CD14-positive monocyte (primary cell): ENCODE results near the gene PKD2L1. TPM values are rescaled to one million over a fixed set of nuclear protein-coding genes. Genes with fewer than 3 reads are reported as not detected.
A peak's percentile ranks its signal among the peaks of the same experiment; 100 is the strongest.

Source experiments
- DNase-seq, 3 donors: peaks; one replicate each; pipeline ENCODE4 v3.0.0-alpha.2; 2011 to 2022
- H2AFZ ChIP-seq: 2 replicates; pipeline ENCODE4 v1.6.0; 2012; ENCODE audit warnings: mild to moderate bottlenecking, low read depth, low read length, inconsistent platforms; ENCODE audit not compliant: insufficient read depth, poor library complexity, severe bottlenecking
- H3K27ac ChIP-seq, 2 donors: 1 replicate in 1 of 2; 2 replicates in 1 of 2; pipeline ENCODE4 v1.5.1; 2012 to 2013; ENCODE audit warnings: low read length in 2 of 2, control low read depth in 1 of 2, inconsistent platforms in 1 of 2, low read depth in 1 of 2, mild to moderate bottlenecking in 1 of 2
- H3K27me3 ChIP-seq, 2 donors: one replicate each; pipeline versions ENCODE4 v1.6.0 to v1.6.1; 2011 to 2013; ENCODE audit warnings: low read length in 2 of 2; ENCODE audit not compliant: control insufficient read depth in 2 of 2, insufficient read depth in 2 of 2
- H3K36me3 ChIP-seq, 2 donors: replicated peaks in 1 of 2; 1 replicate in 1 of 2; 2 replicates in 1 of 2; pipeline versions ENCODE4 v1.5.1 to v1.6.1; 2012 to 2013; ENCODE audit warnings: low read length in 2 of 2, control low read depth in 1 of 2, inconsistent platforms in 1 of 2, mild to moderate bottlenecking in 1 of 2; ENCODE audit not compliant: insufficient read depth in 2 of 2, control insufficient read depth in 1 of 2
- H3K4me1 ChIP-seq, 2 donors: 1 replicate in 1 of 2; 2 replicates in 1 of 2; pipeline versions ENCODE4 v1.5.1 to v1.6.1; 2012 to 2013; ENCODE audit warnings: low read length in 2 of 2, control low read depth in 1 of 2, inconsistent platforms in 1 of 2, mild to moderate bottlenecking in 1 of 2, moderate library complexity in 1 of 2; ENCODE audit not compliant: insufficient read depth in 2 of 2, control insufficient read depth in 1 of 2
- H3K4me2 ChIP-seq: replicated peaks from 2 replicates; pipeline ENCODE3; 2012; ENCODE audit warnings: low read length, moderate library complexity, mild to moderate bottlenecking; ENCODE audit not compliant: poor library complexity, severe bottlenecking; ENCODE audit errors: extremely low read depth
- H3K4me3 ChIP-seq, 3 experiments: fragments of 200-600 bp in 1 of 3; sonication (generic) in 1 of 3; replicated peaks in 1 of 3; 1 replicate in 2 of 3; 2 replicates in 1 of 3; pipeline ENCODE4 v1.5.1; 2011 to 2013; ENCODE audit warnings: low read length in 3 of 3, mild to moderate bottlenecking in 3 of 3, control low read depth in 2 of 3, low read depth in 2 of 3, inconsistent platforms in 1 of 3, moderate library complexity in 1 of 3
- H3K79me2 ChIP-seq: 2 replicates; pipeline ENCODE4 v1.6.0; 2012; ENCODE audit warnings: mild to moderate bottlenecking, control low read depth, inconsistent platforms, low read length, moderate library complexity; ENCODE audit not compliant: insufficient read depth
- H3K9ac ChIP-seq: 2 replicates; pipeline ENCODE4 v1.6.0; 2017; ENCODE audit warnings: low read length, mild to moderate bottlenecking; ENCODE audit not compliant: insufficient read depth, poor library complexity, severe bottlenecking
- H3K9me3 ChIP-seq, 2 donors: replicated peaks in 1 of 2; 1 replicate in 1 of 2; 2 replicates in 1 of 2; pipeline versions ENCODE4 v1.5.1 to v1.6.1; 2012 to 2013; ENCODE audit warnings: low read length in 2 of 2, control low read depth in 1 of 2; ENCODE audit not compliant: control insufficient read depth in 1 of 2, insufficient read depth in 1 of 2
- H4K20me1 ChIP-seq: 2 replicates; pipeline ENCODE4 v1.6.0; 2012; ENCODE audit warnings: mild to moderate bottlenecking, low read length, control low read depth, moderate library complexity; ENCODE audit not compliant: insufficient read depth
- H3K27ac Mint-ChIP-seq, 7 donors: one replicate each; pipeline ENCODE4 v1.8.0; 2020; ENCODE audit warnings: mild to moderate bottlenecking in 7 of 7, mixed read lengths in 7 of 7, moderate library complexity in 6 of 7, inconsistent platforms in 2 of 7
- H3K27me3 Mint-ChIP-seq, 3 donors: one replicate each; pipeline ENCODE4 v1.8.0; 2021 to 2022; ENCODE audit warnings: low read depth in 3 of 3, mild to moderate bottlenecking in 3 of 3, mixed read lengths in 3 of 3, moderate library complexity in 3 of 3, inconsistent platforms in 1 of 3
- H3K36me3 Mint-ChIP-seq, 2 donors: one replicate each; pipeline ENCODE4 v1.8.0; 2020; ENCODE audit warnings: mixed read lengths in 2 of 2, inconsistent platforms in 1 of 2, mild to moderate bottlenecking in 1 of 2
- H3K4me1 Mint-ChIP-seq: one replicate; pipeline ENCODE4 v1.8.0; 2020; ENCODE audit warnings: mild to moderate bottlenecking, mixed read lengths
- H3K4me3 Mint-ChIP-seq, 2 donors: one replicate each; pipeline ENCODE4 v1.8.0; 2020; ENCODE audit warnings: mild to moderate bottlenecking in 2 of 2, mixed read lengths in 2 of 2, moderate library complexity in 1 of 2
- H3K9me3 Mint-ChIP-seq, 7 donors: one replicate each; pipeline ENCODE4 v1.8.0; 2020 to 2022; ENCODE audit warnings: mixed read lengths in 7 of 7, mild to moderate bottlenecking in 6 of 7, moderate library complexity in 6 of 7, inconsistent platforms in 2 of 7
- CTCF ChIP-seq: fragments of 200-600 bp; IDR thresholded peaks from one replicate; pipeline ENCODE4 v1.8.0; 2022; ENCODE audit warnings: antibody characterized with exemption, mild to moderate bottlenecking
- WGBS: methylation state at CpG from one replicate; pipeline ENCODE4 v1.1.5; 2013; ENCODE audit warnings: missing lambda C conversion rate; ENCODE audit not compliant: insufficient coverage; 5-methylcytosine and 5-hydroxymethylcytosine counted together
- intact Hi-C, 2 donors: fragments of 100-400 bp; cut with micrococcal nuclease; formaldehyde crosslinking; loops; one replicate each; pipeline versions ENCODE4 v1.15.0 to v1.15.1; 2023
- polyA plus RNA-seq, 3 donors: library from polyadenylated mRNA; depleted of rRNA in 1 of 3; unstranded in 2 of 3; stranded (reverse) in 1 of 3; fragments of 300-500 nt in 2 of 3; fragments of >200 nt in 1 of 3; fragmentation: Illumina TruSeq in 2 of 3; gene quantifications; 1 replicate in 2 of 3; 2 replicates in 1 of 3; pipeline ENCODE4 v1.2.3, GENCODE V29; 2012 to 2021

Gene PKD2L1
- polyA plus RNA-seq, 3 donors, result 0.15 to 1.5 TPM; not detected in 1

DNA sequence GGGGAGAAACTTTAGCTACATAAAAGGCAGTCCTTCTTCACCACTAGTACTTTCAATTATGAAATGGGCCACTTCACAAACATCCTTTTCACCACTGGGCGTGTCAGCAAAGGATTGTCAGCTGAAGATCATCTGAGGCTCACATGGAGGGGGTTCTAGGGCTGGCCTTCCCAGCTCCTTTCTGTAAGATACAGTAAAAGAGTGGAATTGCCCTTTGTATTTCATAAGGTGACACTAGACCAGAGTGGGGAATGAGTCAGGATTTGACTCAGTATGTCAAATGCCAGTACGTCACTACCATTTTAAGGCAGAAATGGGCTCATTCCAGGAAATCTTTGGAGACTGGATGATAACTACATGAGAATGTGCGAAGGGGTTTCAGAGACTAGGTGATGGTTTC, 22.3 kb downstream of the PKD2L1 start:
- Histone ChIP-seq H3K36me3 (no peaks in the 10 kb centered on the region), H3K9me3 (no peaks in the 10 kb centered on the region), H3K4me1 (no peaks in the 10 kb centered on the region), H3K27me3 (peaks cover 20 to 28% of the 10 kb centered on the region in 2 donors), H4K20me1 (no peaks in the 10 kb centered on the region), H3K79me2 (no peaks in the 10 kb centered on the region), H3K9ac (no peak overlapping the region), H3K27ac (no peak overlapping the region), H2AFZ (no peak overlapping the region), H3K4me3 (no peak overlapping the region), H3K4me2 (no peak overlapping the region)
- no peaks in the 10 kb centered on the region for H3K36me3 Mint-ChIP-seq
- 88% methylated on average over 1 of the region's 3 CpGs for WGBS
- intact Hi-C loops, result loop anchor here in 1 of 2 donors (10.0 kb wide), 1 partner anchor 127 kb away; no protein-coding TSS in a partner anchor
- peaks cover 3 to 41% (median 16%) of the 10 kb centered on the region in 3 donors for H3K27me3 Mint-ChIP-seq
- no peak overlapping the region for H3K4me3 Mint-ChIP-seq
- no peaks in the 10 kb centered on the region for H3K9me3 Mint-ChIP-seq
- no peak for DNase-seq
- H3K27ac Mint-ChIP-seq, result no peak overlapping the region
- no peaks in the 10 kb centered on the region for H3K4me1 Mint-ChIP-seq
- TF ChIP-seq CTCF, result no peak

DNA sequence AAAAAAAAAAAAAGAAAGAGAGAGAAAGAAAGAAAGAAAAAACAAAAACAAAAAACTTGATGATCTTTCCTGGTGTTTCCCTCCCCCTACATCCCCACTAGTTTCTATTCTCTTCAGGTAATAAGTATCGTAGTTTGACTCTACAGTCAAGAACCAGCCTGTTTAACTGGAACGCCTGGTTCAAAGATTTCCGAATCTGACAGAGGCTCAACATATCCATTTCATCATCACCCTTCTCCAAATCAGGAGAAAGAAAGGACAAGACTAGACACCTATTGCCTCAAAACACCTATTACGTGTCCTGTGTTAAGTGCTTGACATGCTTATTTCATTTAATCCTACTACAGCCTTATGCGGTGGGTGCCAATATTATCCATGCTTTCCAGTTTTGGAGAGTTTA, 23.2 kb downstream of the PKD2L1 start:
- DNase-seq, result no peak
- no peaks in the 10 kb centered on the region for H3K79me2 ChIP-seq
- no peaks in the 10 kb centered on the region for H3K9me3 Mint-ChIP-seq
- H3K4me1 ChIP-seq, result no peaks in the 10 kb centered on the region
- no peak overlapping the region for H3K9ac ChIP-seq
- WGBS, result 100% methylated on average over 4 of the region's 5 CpGs
- H3K27ac Mint-ChIP-seq, result no peak overlapping the region
- peaks cover 6 to 40% (median 16%) of the 10 kb centered on the region in 3 donors for H3K27me3 Mint-ChIP-seq
- H4K20me1 ChIP-seq, result no peaks in the 10 kb centered on the region
- H3K4me3 Mint-ChIP-seq, result peak overlapping the region in 1 of 2 donors; percentile 31
- peaks cover 14 to 26% of the 10 kb centered on the region in 2 donors for H3K27me3 ChIP-seq
- intact Hi-C loops, result loop anchor here in 1 of 2 donors (10.0 kb wide), 1 partner anchor 128 kb away; no protein-coding TSS in a partner anchor
- H2AFZ ChIP-seq, result no peak overlapping the region
- no peak overlapping the region for H3K27ac ChIP-seq
- H3K36me3 ChIP-seq, result no peaks in the 10 kb centered on the region
- no peak overlapping the region for H3K4me3 ChIP-seq
- H3K9me3 ChIP-seq, result no peaks in the 10 kb centered on the region
- no peaks in the 10 kb centered on the region for H3K4me1 Mint-ChIP-seq
- no peak overlapping the region for H3K4me2 ChIP-seq
- no peaks in the 10 kb centered on the region for H3K36me3 Mint-ChIP-seq
- no peak for TF ChIP-seq CTCF
